Iris pigment epithelial cell (primary cell): ENCODE results near the gene TCP11L2.
"Not testable (repeated sequence)": the region's sequence is repeated elsewhere in the genome, so short reads cannot be mapped to it uniquely, and the experiment has no call there.

Experiments
- DNase-seq: peaks from one replicate; pipeline ENCODE4 v3.0.0-alpha.2; 2011; ENCODE audit warnings: low read depth

TCP11L2 gene

DNA sequence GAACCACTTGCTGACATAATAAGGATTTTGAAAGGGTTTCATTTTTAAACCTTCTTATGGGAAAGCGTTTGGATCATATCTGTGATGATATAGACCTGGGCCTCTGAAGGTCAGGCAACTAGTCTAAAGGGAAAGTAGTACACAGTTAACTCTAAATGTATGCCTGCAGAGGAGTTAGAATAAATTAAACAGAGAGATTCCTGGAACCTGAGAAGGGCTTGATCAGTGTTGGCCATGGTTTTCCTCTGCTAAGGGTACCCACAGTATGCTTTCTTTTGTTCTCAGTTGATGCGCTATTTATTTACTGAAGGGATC, 40.6 kb downstream of the TCP11L2 start:
- no peak for DNase-seq

DNA sequence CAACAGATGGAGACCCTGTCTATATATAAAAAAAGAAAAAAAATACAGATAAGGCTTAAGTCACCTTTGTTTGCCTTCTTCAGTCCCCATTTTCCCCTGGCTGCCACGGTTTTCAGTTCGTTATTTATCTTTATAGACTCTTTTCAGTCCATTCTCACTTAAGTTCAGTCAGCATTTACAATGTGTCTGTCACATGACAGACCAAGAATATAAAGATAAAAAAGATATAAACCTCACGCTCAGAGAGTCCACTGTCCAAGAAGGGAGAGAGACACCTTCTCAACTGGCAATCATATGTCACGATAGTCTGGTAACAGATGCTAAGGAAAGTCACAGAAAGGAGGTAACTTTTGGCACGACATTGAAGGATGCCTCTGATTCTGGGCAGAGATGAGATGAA, 41.6 kb downstream of the TCP11L2 start:
- no peak for DNase-seq

DNA sequence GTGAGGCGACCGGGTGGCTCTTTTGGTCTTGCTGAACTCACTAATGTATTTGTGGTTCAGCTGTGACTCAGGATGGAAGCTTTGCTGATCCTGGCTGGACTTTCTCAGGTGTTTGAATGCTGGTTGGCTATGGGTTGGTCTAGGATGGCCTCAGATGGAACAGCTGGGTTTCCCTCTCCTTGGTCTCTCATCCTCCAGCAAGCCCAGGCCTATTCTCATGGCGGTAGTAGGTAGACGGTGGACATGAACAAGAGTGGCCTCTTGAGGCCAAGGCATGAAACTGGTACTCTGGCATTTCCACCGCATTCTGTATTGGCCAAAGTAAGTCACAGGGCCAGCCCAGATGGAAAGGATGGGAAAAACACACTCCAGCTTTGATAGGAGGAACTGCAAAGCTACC, 43.2 kb downstream of the TCP11L2 start:
- peak; percentile 67 for DNase-seq

- DNase-seq, result no peak
Measured at GRCh38 chr12:106348411-106348810, 45.9 kb downstream of the TCP11L2 start.

GRCh38 chr12:106353175-106353574, 50.6 kb downstream of the TCP11L2 start:
- no peak for DNase-seq

- DNase-seq, result peak; percentile 97
Measured at GRCh38 chr12:106357549-106358395, 55.2 kb downstream of the TCP11L2 start, which contains the start of gene POLR3B. POLR3B (plus strand) TSS chr12:106357748; CDS start chr12:106357880, 132 bp downstream.

GRCh38 chr12:106358396-106359241, 56.1 kb downstream of the TCP11L2 start:
- peak; percentile 86 for DNase-seq

DNA sequence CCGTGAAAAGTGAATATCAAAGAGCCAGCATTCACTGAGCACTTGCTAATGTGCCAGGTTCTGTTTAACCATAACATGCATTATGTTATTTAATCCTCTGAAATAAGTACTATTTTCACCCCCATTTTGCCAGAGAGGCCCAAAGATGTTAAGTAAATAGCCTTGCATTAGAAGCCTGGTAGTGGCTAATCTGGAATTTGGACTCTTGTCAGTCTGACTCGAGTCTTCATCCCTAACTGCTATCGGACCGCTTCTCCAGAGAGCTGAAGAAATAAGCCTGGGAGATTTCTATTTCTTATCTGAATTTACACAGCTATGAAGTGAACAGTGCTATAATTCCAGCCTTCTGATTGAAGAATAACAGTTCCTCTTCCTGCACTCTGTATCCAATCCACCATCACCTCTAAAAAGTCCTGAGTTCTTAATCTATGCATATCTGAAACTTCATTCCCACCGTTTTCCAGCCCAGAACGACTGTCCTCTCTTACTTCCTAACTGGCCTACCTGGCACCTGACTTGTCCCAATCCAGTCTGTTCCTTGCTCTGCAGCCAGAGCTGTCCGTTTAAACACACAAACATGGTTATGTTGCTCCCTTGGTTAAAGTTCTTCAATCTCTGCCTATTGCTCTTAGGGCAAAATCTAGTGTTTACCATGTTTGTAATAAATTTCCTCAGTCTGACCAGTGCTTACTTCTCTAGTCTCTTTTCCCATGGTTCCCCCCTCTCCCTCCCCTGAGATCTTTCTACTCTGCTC, 57.3 kb downstream of the TCP11L2 start:
- no peak for DNase-seq

- DNase-seq, result no peak
Measured at GRCh38 chr12:106360400-106360994, 58.0 kb downstream of the TCP11L2 start.

- DNase-seq, result no peak
Measured at GRCh38 chr12:106362971-106363370, 60.4 kb downstream of the TCP11L2 start.

- no peak for DNase-seq
Measured at GRCh38 chr12:106364261-106364660, 61.7 kb downstream of the TCP11L2 start.

DNA sequence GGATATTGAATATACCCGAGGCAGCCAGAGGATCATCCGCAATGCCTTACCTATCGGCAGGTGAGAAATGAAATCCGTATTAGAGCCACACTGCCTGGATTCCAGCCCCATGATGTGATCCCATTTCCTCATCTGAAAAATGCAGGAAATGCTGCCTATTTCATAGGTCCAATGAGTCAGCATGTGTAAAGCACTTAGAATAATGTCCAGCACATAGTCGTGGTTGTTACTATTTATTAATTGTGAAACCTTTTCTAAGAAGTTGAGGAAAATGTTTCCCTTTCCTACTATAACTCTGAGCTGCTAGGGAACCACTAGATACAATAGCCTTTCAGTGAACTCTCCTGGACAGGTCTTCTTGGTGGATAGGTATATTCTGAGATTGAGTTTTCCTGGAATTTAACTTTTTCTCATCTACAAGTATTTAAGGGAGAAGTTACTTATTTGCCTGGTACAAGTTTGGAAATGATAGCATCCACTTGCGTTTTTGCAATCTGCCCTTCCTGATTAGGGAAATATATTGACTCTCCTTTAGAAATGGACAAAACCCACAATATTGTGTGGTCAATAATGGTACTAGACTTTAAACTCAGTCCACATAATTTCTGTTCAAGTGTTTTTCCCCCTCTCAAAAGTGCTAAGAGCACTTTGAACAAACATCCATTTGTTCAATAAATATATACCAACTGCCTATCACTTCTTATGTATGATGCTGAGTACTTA, 67.3 kb downstream of the TCP11L2 start:
- peak; percentile 87 for DNase-seq

DNA sequence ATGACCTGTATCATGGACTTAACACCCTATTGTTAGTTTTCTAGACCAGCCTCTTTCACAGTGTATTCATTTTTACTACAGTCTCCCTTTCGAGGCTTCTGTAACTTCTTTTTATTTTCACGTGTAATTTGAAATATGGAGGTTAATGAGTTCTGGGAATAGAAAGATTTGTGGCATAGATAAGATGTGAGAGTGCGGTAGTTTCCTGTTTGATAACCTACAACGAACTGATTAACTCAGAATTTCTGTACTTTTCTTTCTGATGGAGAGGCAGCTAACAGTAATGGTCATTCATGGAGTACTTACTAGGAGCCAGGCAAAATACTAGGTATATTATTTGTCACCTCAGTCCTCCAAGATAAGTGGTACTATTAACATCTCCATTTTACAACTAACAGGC, 76.3 kb downstream of the TCP11L2 start:
- no peak for DNase-seq

DNA sequence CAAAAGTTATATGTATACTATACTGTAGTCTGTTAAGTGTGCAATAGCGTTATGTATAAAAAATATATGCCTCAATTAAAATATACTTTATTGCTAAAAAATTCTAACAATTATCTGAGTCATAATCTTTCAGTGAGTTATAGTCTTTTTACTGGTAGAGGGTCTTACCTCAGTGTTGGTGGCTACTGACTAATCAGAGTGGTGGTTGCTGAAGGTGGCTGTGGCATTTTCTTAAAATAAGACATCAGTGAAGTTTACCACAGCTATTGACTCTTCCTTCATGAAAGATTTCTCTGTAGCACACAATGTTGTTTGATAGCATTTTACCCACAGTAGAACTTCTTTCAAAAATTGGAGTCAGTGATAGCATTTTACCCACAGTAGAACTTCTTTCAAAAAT, 78.4 kb downstream of the TCP11L2 start:
- DNase-seq, result no peak

- not testable (repeated sequence) for DNase-seq
Measured at GRCh38 chr12:106381866-106382265, 79.3 kb downstream of the TCP11L2 start.

- DNase-seq, result peak; percentile 59
Measured at GRCh38 chr12:106386813-106387535, 84.4 kb downstream of the TCP11L2 start.

DNA sequence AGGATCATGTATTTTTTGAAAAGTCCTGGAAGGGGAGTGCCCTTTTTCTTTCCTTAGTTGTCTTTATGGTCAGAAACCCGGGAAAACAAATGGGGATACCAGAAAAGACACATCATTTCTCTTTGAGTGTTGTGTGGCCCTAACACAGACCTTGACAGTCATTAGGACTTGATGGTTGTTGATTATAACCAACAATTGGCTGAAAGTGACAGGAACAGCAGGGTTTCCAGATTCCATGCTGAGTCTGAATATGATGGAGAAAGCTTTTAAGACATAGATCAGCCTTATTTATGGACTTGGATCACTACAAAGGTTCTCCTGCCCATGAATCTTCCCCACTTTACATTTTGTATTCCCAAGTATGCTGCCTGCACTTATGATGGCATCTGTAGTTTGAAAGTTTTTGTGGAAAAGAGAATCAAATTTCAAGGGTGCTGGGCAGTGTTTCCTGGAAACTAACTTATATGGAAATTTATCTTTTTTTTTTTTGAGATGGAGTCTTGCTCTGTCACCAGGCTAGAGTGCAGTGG, 85.4 kb downstream of the TCP11L2 start:
- DNase-seq, result no peak

DNA sequence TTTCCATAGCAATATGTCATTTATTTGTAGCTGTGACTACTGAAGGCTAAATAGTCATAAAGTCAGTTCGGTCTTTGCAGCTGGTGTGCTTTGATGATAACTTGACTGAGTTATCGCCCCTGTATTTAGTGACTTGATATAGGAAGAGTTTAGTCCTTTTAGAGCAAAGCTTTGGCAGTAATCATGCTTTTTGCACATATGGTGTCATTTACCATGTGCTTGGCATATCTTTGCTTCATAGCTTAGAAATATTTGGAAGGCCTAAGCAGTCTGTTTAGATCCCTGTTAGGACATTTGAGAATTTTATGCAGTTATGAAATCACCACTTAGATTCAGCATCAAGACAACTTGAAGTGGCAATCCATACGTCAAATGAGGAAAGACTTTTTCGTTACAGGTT, 86.6 kb downstream of the TCP11L2 start:
- no peak for DNase-seq

DNA sequence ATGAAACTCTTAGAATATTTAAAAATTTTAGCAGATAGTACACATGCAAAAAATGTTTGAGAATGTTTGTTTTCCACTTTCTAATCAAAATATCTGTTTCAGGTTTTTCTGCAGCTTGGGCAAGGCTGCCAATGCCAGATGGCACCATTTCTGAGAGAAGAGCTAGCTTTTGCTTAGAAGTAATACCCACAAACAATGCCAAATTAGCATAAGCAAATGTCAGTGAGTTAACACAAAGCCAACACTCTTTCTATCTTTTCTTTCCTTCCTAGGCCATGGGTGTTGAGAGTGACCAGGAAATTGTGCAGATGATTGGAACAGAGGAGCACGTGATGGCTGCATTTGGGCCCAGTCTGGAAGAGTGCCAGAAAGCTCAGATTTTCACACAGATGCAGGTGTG, 90.2 kb downstream of the TCP11L2 start:
- no peak for DNase-seq
